IPS-18a (cell line): Measurements from ENCODE around the gene CD28.

ENCODE experiments used
- H3K27ac ChIP-seq: one replicate; pipeline ENCODE4 v1.5.1; 2013; ENCODE audit warnings: low read length
- H3K27me3 ChIP-seq: one replicate; pipeline ENCODE4 v1.6.1; 2013; ENCODE audit warnings: mild to moderate bottlenecking, low read length; ENCODE audit not compliant: control insufficient read depth, insufficient read depth
- H3K36me3 ChIP-seq: one replicate; pipeline ENCODE4 v1.6.1; 2013; ENCODE audit warnings: low read depth, low read length; ENCODE audit not compliant: control insufficient read depth
- H3K4me1 ChIP-seq: one replicate; pipeline ENCODE4 v1.6.1; 2013; ENCODE audit warnings: low read depth, low read length; ENCODE audit not compliant: control insufficient read depth
- H3K4me3 ChIP-seq: one replicate; pipeline ENCODE4 v1.5.1; 2013; ENCODE audit warnings: low read length
- H3K9ac ChIP-seq: one replicate; pipeline ENCODE4 v1.6.1; 2013; ENCODE audit warnings: mild to moderate bottlenecking, low read length, moderate library complexity
- H3K9me3 ChIP-seq: one replicate; pipeline ENCODE4 v1.6.1; 2013; ENCODE audit warnings: low read depth, low read length; ENCODE audit not compliant: control insufficient read depth

Gene CD28

GRCh38 chr2:203672856-203673255 lies 33.6 kb upstream of the CD28 start:
- no peak overlapping the region for H3K27ac ChIP-seq
- no peaks in the 10 kb centered on the region for H3K36me3 ChIP-seq
- no peak overlapping the region for H3K9ac ChIP-seq
- H3K4me3 ChIP-seq = no peak overlapping the region
- H3K9me3 ChIP-seq = no peaks in the 10 kb centered on the region
- no peaks in the 10 kb centered on the region for H3K27me3 ChIP-seq
- H3K4me1 ChIP-seq = no peaks in the 10 kb centered on the region

- Histone ChIP-seq H3K9ac (no peak overlapping the region), H3K27me3 (no peaks in the 10 kb centered on the region), H3K9me3 (no peaks in the 10 kb centered on the region), H3K36me3 (no peaks in the 10 kb centered on the region), H3K27ac (no peak overlapping the region), H3K4me1 (no peaks in the 10 kb centered on the region), H3K4me3 (no peak overlapping the region)
Measured at GRCh38 chr2:203673933-203674332, 32.5 kb upstream of the CD28 start.

GRCh38 chr2:203675086-203675485 lies 31.4 kb upstream of the CD28 start:
- H3K4me1 ChIP-seq = no peaks in the 10 kb centered on the region
- no peaks in the 10 kb centered on the region for H3K9me3 ChIP-seq
- H3K27ac ChIP-seq = no peak overlapping the region
- no peak overlapping the region for H3K4me3 ChIP-seq
- H3K36me3 ChIP-seq = no peaks in the 10 kb centered on the region
- H3K9ac ChIP-seq = no peak overlapping the region
- no peaks in the 10 kb centered on the region for H3K27me3 ChIP-seq

GRCh38 chr2:203678971-203679370 lies 27.5 kb upstream of the CD28 start:
- H3K9me3 ChIP-seq = no peaks in the 10 kb centered on the region
- H3K36me3 ChIP-seq = no peaks in the 10 kb centered on the region
- H3K27me3 ChIP-seq = no peaks in the 10 kb centered on the region
- H3K4me3 ChIP-seq = no peak overlapping the region
- no peak overlapping the region for H3K9ac ChIP-seq
- no peak overlapping the region for H3K27ac ChIP-seq
- no peaks in the 10 kb centered on the region for H3K4me1 ChIP-seq

GRCh38 chr2:203679401-203679800 lies 27.0 kb upstream of the CD28 start:
- H3K36me3 ChIP-seq = no peaks in the 10 kb centered on the region
- H3K27ac ChIP-seq = no peak overlapping the region
- H3K27me3 ChIP-seq = no peaks in the 10 kb centered on the region
- H3K9ac ChIP-seq = no peak overlapping the region
- H3K4me1 ChIP-seq = no peaks in the 10 kb centered on the region
- H3K9me3 ChIP-seq = no peaks in the 10 kb centered on the region
- no peak overlapping the region for H3K4me3 ChIP-seq

GRCh38 chr2:203681978-203682377 lies 24.5 kb upstream of the CD28 start:
- Histone ChIP-seq H3K4me3 (no peak overlapping the region), H3K27me3 (no peaks in the 10 kb centered on the region), H3K27ac (no peak overlapping the region), H3K36me3 (no peaks in the 10 kb centered on the region), H3K9ac (no peak overlapping the region), H3K9me3 (no peaks in the 10 kb centered on the region), H3K4me1 (no peaks in the 10 kb centered on the region)

GRCh38 chr2:203682688-203683130 lies 23.7 kb upstream of the CD28 start:
- no peaks in the 10 kb centered on the region for H3K36me3 ChIP-seq
- no peaks in the 10 kb centered on the region for H3K4me1 ChIP-seq
- no peak overlapping the region for H3K27ac ChIP-seq

GRCh38 chr2:203683421-203683820 lies 23.0 kb upstream of the CD28 start:
- H3K4me1 ChIP-seq = no peaks in the 10 kb centered on the region
- H3K9me3 ChIP-seq = no peaks in the 10 kb centered on the region
- no peak overlapping the region for H3K9ac ChIP-seq
- no peak overlapping the region for H3K4me3 ChIP-seq
- no peaks in the 10 kb centered on the region for H3K36me3 ChIP-seq
- no peaks in the 10 kb centered on the region for H3K27me3 ChIP-seq
- H3K27ac ChIP-seq = no peak overlapping the region

More at GRCh38 chr2:203682688-203683130, 23.7 kb upstream of the CD28 start:
- Histone ChIP-seq H3K4me3 (no peak overlapping the region), H3K9me3 (no peaks in the 10 kb centered on the region), H3K9ac (no peak overlapping the region), H3K27me3 (no peaks in the 10 kb centered on the region)

GRCh38 chr2:203683932-203684556 lies 22.4 kb upstream of the CD28 start:
- Histone ChIP-seq H3K27ac (no peak overlapping the region), H3K27me3 (no peaks in the 10 kb centered on the region), H3K4me3 (no peak overlapping the region), H3K4me1 (no peaks in the 10 kb centered on the region), H3K9me3 (no peaks in the 10 kb centered on the region), H3K9ac (no peak overlapping the region), H3K36me3 (no peaks in the 10 kb centered on the region)

- Histone ChIP-seq H3K9ac (no peak overlapping the region), H3K27ac (no peak overlapping the region), H3K9me3 (no peaks in the 10 kb centered on the region), H3K27me3 (no peaks in the 10 kb centered on the region), H3K4me1 (no peaks in the 10 kb centered on the region), H3K4me3 (no peak overlapping the region), H3K36me3 (no peaks in the 10 kb centered on the region)
Measured at GRCh38 chr2:203685081-203685621, 21.3 kb upstream of the CD28 start.

GRCh38 chr2:203685789-203686420 lies 20.5 kb upstream of the CD28 start:
- Histone ChIP-seq H3K27me3 (no peaks in the 10 kb centered on the region), H3K9me3 (no peaks in the 10 kb centered on the region), H3K27ac (no peak overlapping the region), H3K9ac (no peak overlapping the region), H3K4me1 (no peaks in the 10 kb centered on the region), H3K4me3 (no peak overlapping the region), H3K36me3 (no peaks in the 10 kb centered on the region)

GRCh38 chr2:203687165-203687564 lies 19.3 kb upstream of the CD28 start:
- no peaks in the 10 kb centered on the region for H3K27me3 ChIP-seq
- H3K4me1 ChIP-seq = no peaks in the 10 kb centered on the region
- H3K36me3 ChIP-seq = no peaks in the 10 kb centered on the region
- H3K4me3 ChIP-seq = no peak overlapping the region
- H3K27ac ChIP-seq = no peak overlapping the region
- no peaks in the 10 kb centered on the region for H3K9me3 ChIP-seq
- no peak overlapping the region for H3K9ac ChIP-seq
